HL-60 (cell line): Measurements from ENCODE around the gene SH3RF3.

Source experiments
- POLR2AphosphoS5 ChIP-seq: IDR thresholded peaks from 2 replicates; pipeline ENCODE4 v1.6.1; 2012; ENCODE audit warnings: low read depth
- TF ChIP-seq, protein P1 (sequence below): IDR thresholded peaks from one replicate; pipeline ENCODE4 v1.5.1; 2011; ENCODE audit warnings: low read length, control low read depth, inconsistent platforms; ENCODE audit not compliant: insufficient read depth

DNA sequence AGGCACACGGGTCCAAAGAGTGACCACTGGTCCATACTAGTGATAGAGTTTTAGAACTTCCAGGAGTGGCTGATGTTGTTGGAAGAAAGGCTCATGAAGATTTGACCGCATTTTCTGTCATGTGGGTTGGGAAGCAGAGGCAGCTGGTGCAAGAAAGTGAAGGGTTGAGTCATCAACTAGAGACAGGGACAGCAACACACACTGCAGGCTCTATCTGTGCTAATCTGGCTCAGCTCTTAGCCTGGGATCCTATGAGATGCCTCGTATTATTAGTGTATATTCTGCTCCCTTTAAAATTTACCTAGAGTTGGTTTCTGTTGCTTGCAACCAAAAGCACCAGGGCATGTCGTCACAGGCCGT lies 2.5 kb upstream of the SH3RF3 start:
- TF ChIP-seq POLR2AphosphoS5, result no peak
- TF ChIP-seq, protein P1, sequence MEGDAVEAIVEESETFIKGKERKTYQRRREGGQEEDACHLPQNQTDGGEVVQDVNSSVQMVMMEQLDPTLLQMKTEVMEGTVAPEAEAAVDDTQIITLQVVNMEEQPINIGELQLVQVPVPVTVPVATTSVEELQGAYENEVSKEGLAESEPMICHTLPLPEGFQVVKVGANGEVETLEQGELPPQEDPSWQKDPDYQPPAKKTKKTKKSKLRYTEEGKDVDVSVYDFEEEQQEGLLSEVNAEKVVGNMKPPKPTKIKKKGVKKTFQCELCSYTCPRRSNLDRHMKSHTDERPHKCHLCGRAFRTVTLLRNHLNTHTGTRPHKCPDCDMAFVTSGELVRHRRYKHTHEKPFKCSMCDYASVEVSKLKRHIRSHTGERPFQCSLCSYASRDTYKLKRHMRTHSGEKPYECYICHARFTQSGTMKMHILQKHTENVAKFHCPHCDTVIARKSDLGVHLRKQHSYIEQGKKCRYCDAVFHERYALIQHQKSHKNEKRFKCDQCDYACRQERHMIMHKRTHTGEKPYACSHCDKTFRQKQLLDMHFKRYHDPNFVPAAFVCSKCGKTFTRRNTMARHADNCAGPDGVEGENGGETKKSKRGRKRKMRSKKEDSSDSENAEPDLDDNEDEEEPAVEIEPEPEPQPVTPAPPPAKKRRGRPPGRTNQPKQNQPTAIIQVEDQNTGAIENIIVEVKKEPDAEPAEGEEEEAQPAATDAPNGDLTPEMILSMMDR, result no peak
